ENCODE results near the gene DNM3.

GRCh38 chr1:172397221-172397620 is 555.9 kb downstream of the DNM3 start:
- TF ChIP-seq CTCF (IDR thresholded peaks at IDR 0.05; ENCODE audit: low read length) (no peak), EZH2 (IDR thresholded peaks at IDR 0.05; ENCODE audit: borderline replicate concordance, low read length) (no peak)

Data from OCI-LY1 (cell line).